ENCODE data around the gene MXD3.
"Not testable (repeated sequence)": the region's sequence is repeated elsewhere in the genome, so short reads cannot be mapped to it uniquely, and the experiment has no call there.

Gene MXD3

GRCh38 chr5:177265395-177265794 lies 46.3 kb downstream of the MXD3 start:
- no peak for DNase-seq (ENCODE audit: low spot score)

DNA sequence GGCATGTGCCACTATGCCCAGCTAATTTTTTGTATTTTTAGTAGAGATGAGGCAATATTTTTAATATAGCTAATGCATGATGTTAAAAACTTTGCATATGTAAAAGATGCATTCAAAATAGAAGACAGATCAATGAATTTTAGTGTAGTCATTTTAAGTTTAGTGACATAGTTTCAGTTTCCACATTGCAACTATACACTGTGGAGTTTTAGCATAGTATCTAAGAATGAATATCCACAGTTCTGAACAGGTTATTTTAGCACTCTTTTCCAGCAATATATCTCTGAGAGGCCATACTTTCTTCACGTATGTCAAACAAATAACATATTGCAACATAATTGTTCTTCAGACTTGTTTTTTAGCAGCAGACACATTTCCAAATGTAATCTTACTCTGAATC lies 47.5 kb downstream of the MXD3 start:
- no peak for DNase-seq (ENCODE audit: low spot score)

- DNase-seq (ENCODE audit: low spot score) = no peak
These were observed 50.2 kb downstream of the MXD3 start for GRCh38 chr5:177261510-177261909.

- no peak for DNase-seq (ENCODE audit: low spot score)
These were observed 50.7 kb downstream of the MXD3 start for GRCh38 chr5:177260961-177261360.

DNA sequence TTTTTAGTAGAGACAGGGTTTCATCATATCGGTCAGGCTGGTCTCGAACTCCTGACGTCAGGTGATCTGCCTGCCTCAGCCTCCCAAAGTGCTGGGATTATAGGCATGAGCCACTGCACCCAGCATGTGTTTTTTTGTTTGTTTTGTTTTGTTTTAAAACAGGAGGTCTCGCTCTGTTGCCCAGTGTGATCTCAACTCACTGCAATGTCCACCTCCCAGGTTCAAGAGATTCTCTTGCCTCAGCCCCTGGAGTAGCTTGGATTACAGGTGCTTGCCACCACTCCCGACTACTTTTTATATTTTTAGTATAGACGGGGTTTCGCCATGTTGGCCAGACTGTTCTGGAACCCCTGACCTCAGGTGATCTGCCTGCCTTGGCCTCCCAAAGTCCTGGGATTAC lies 53.0 kb downstream of the MXD3 start:
- DNase-seq (ENCODE audit: low spot score) = not testable (repeated sequence)

Data from CD4-positive, alpha-beta T cell treated with Interleukin-2 at 100 ng/mL for 4 hours (primary cell).